HepG2 (cell line): ENCODE results near the gene LURAP1L. TPM values are rescaled to one million over a fixed set of nuclear protein-coding genes. Genes with fewer than 3 reads are reported as not detected.

Source experiments
- ATF7 ChIP-seq, 2 experiments: fragments of 450-650 bp in 1 of 2; sonication (generic) in 1 of 2; formaldehyde crosslinking in 1 of 2; IDR thresholded peaks; 2 replicates each; pipeline versions ENCODE4 v1.4.0 to v1.6.1; 2016 to 2020; ENCODE audit warnings: antibody characterized with exemption in 1 of 2, mild to moderate bottlenecking in 1 of 2, missing genetic modification reagents in 1 of 2
- CBX2 ChIP-seq, 2 experiments: fragments of 200-600 bp in 1 of 2; sonication (generic); formaldehyde crosslinking in 1 of 2; IDR thresholded peaks; 2 replicates each; pipeline versions ENCODE4 v1.7.0 to v1.8.1; 2018 to 2022; ENCODE audit warnings: low read depth in 2 of 2, low read length in 1 of 2, mild to moderate bottlenecking in 1 of 2, missing genetic modification reagents in 1 of 2
- ELF1 ChIP-seq: sonication (generic); formaldehyde crosslinking; IDR thresholded peaks from 2 replicates; pipeline ENCODE4 v1.4.0; 2020; ENCODE audit warnings: missing genetic modification reagents
- KDM1A ChIP-seq: IDR thresholded peaks from 2 replicates; pipeline ENCODE4 v1.6.1; 2016; ENCODE audit warnings: missing compliant biosample characterization
- KLF9 ChIP-seq: IDR thresholded peaks from 2 replicates; pipeline ENCODE4 v1.6.1; 2016; ENCODE audit warnings: low read depth
- RBM22 ChIP-seq: fragments of 200-400 bp; formaldehyde crosslinking; optimal IDR thresholded peaks from 2 replicates; pipeline ENCODE3; 2017; ENCODE audit warnings: mild to moderate bottlenecking, low read length, moderate library complexity
- SOX13 ChIP-seq, 3 experiments: fragments of 450-650 bp in 1 of 3; sonication (generic) in 1 of 3; formaldehyde crosslinking in 1 of 3; IDR thresholded peaks in 2 of 3; conservative IDR thresholded peaks in 1 of 3; 2 replicates each; pipeline versions ENCODE4 v1.5.0 to v1.6.1; 2016 to 2020; ENCODE audit warnings: antibody characterized with exemption in 1 of 3, mild to moderate bottlenecking in 1 of 3, missing compliant biosample characterization in 1 of 3, missing genetic modification reagents in 1 of 3, moderate library complexity in 1 of 3
- TMF1 ChIP-seq: sonication (generic); formaldehyde crosslinking; IDR thresholded peaks from 2 replicates; pipeline ENCODE4 v1.8.1; 2022; ENCODE audit warnings: low read depth, missing genetic modification reagents
- ZNF317 ChIP-seq: sonication (generic); formaldehyde crosslinking; IDR thresholded peaks from 2 replicates; pipeline ENCODE4 v1.5.0; 2020; ENCODE audit warnings: mild to moderate bottlenecking, missing genetic modification reagents
- ZNF34 ChIP-seq: sonication (generic); formaldehyde crosslinking; IDR thresholded peaks from 2 replicates; pipeline ENCODE4 v1.4.0; 2020; ENCODE audit warnings: mild to moderate bottlenecking, missing genetic modification reagents, borderline replicate concordance
- ZNF484 ChIP-seq: sonication (generic); formaldehyde crosslinking; IDR thresholded peaks from 2 replicates; pipeline ENCODE4 v1.5.1; 2020; ENCODE audit warnings: mild to moderate bottlenecking, low read depth, missing genetic modification reagents, borderline replicate concordance
- ZNF567 ChIP-seq: sonication (generic); formaldehyde crosslinking; IDR thresholded peaks from 2 replicates; pipeline ENCODE4 v1.8.1; 2023; ENCODE audit warnings: mild to moderate bottlenecking, missing genetic modification reagents, borderline replicate concordance
- ZNF777 ChIP-seq: sonication (generic); formaldehyde crosslinking; IDR thresholded peaks from 2 replicates; pipeline ENCODE4 v1.4.0; 2020; ENCODE audit warnings: missing genetic modification reagents
- polyA plus RNA-seq, 8 experiments: library from polyadenylated mRNA; depleted of rRNA in 3 of 8; stranded (reverse) in 7 of 8; unstranded in 1 of 8; fragments of >200 nt; fragmentation: Illumina TruSeq in 4 of 8; extraction: Trizol in 4 of 8; gene quantifications; 2 replicates each; pipeline versions ENCODE4 v1.2.1 to v1.2.3, GENCODE V29; 2011 to 2016; ENCODE audit warnings: low read depth in 4 of 8, missing spikeins in 1 of 8, mixed read lengths in 1 of 8; ENCODE audit not compliant: insufficient read depth in 1 of 8
- total RNA-seq, 5 experiments: library from RNA; depleted of rRNA; stranded (reverse); fragments of >200 nt; fragmentation: Illumina TruSeq; extraction: Trizol; gene quantifications; 2 replicates each; pipeline ENCODE4 v1.2.3, GENCODE V29; 2016; ENCODE audit warnings: low read depth in 1 of 5
- TF ChIP-seq, protein P1 (sequence below): sonication (generic); formaldehyde crosslinking; IDR thresholded peaks from 2 replicates; pipeline ENCODE4 v1.4.0; 2020; ENCODE audit warnings: mild to moderate bottlenecking, missing genetic modification reagents, borderline replicate concordance
- TF ChIP-seq, protein P2 (sequence below): sonication (generic); formaldehyde crosslinking; IDR thresholded peaks from 2 replicates; pipeline ENCODE4 v1.8.0; 2023; ENCODE audit warnings: mild to moderate bottlenecking, missing genetic modification reagents
- TF ChIP-seq, protein P3 (sequence below): IDR thresholded peaks from 2 replicates; pipeline ENCODE4 v1.6.1; 2016; ENCODE audit warnings: missing compliant biosample characterization, missing genetic modification reagents, borderline replicate concordance
- TF ChIP-seq, protein P4 (sequence below): sonication (generic); formaldehyde crosslinking; IDR thresholded peaks from 2 replicates; pipeline ENCODE4 v1.5.0; 2020; ENCODE audit warnings: mild to moderate bottlenecking, missing genetic modification reagents, moderate library complexity
- TF ChIP-seq, protein P5 (sequence below): conservative IDR thresholded peaks from 2 replicates; pipeline ENCODE4 v1.6.1; 2018; ENCODE audit warnings: missing genetic modification reagents

LURAP1L gene
- total and polyA plus RNA-seq, 2 of the 13 experiments (the other 11 are each of a cell fraction or from before 2014, with no cell fraction given) = 6.7 to 16.6 TPM

DNA sequence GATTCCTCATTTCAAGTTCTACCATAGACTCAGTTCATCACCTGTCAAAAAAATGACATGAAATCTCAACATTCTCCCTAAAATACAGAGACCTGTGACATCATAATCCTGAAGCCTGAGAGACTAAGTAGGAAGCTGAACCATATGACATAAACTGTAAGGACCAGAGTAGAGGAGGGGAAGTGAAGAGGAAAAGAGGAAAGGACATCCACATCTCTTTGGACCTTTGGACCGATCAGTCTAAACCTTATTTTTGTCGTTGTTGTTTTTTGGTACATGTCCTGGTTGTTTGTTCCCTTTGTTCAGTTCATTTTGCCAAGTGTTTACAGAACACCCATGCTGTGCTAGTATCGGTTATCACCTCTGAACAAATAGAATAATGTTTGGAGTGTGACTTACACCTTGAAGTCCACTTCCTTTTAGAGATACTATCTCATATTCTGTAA is 41.9 kb downstream of the LURAP1L start (continued):
- TF ChIP-seq, protein P1, sequence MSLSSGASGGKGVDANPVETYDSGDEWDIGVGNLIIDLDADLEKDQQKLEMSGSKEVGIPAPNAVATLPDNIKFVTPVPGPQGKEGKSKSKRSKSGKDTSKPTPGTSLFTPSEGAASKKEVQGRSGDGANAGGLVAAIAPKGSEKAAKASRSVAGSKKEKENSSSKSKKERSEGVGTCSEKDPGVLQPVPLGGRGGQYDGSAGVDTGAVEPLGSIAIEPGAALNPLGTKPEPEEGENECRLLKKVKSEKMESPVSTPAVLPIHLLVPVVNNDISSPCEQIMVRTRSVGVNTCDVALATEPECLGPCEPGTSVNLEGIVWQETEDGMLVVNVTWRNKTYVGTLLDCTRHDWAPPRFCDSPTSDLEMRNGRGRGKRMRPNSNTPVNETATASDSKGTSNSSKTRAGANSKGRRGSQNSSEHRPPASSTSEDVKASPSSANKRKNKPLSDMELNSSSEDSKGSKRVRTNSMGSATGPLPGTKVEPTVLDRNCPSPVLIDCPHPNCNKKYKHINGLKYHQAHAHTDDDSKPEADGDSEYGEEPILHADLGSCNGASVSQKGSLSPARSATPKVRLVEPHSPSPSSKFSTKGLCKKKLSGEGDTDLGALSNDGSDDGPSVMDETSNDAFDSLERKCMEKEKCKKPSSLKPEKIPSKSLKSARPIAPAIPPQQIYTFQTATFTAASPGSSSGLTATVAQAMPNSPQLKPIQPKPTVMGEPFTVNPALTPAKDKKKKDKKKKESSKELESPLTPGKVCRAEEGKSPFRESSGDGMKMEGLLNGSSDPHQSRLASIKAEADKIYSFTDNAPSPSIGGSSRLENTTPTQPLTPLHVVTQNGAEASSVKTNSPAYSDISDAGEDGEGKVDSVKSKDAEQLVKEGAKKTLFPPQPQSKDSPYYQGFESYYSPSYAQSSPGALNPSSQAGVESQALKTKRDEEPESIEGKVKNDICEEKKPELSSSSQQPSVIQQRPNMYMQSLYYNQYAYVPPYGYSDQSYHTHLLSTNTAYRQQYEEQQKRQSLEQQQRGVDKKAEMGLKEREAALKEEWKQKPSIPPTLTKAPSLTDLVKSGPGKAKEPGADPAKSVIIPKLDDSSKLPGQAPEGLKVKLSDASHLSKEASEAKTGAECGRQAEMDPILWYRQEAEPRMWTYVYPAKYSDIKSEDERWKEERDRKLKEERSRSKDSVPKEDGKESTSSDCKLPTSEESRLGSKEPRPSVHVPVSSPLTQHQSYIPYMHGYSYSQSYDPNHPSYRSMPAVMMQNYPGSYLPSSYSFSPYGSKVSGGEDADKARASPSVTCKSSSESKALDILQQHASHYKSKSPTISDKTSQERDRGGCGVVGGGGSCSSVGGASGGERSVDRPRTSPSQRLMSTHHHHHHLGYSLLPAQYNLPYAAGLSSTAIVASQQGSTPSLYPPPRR (CRISPR knock-in tag) = peak; percentile 88
- TF ChIP-seq ZNF317 (CRISPR knock-in tag) (no peak), ATF7 (IDR thresholded peaks at IDR 0.05) (peak; percentile 26; the same call in 1 of the 2 replicates), ATF7 (CRISPR knock-in tag; IDR thresholded peaks at IDR 0.05) (no peak), KLF9 (no peak), KDM1A (CRISPR knock-in tag) (peak; percentile 62; the same call in 1 of the 2 replicates), ZNF567 (CRISPR knock-in tag) (no peak), RBM22 (no peak), ZNF484 (CRISPR knock-in tag) (no peak), ZNF777 (CRISPR knock-in tag) (no peak), SOX13 (IDR thresholded peaks at IDR 0.05) (peak; percentile 92), SOX13 (CRISPR knock-in tag; conservative IDR thresholded peaks at IDR 0.05 in 1 of 2, IDR thresholded peaks at IDR 0.05 in 1 of 2) (peak in 1 of 2 experiments; percentile 98; a peak in 2 of 4 replicates), CBX2 (IDR thresholded peaks at IDR 0.05; ENCODE audit: low read depth, low read length) (no peak), CBX2 (CRISPR knock-in tag; IDR thresholded peaks at IDR 0.05; ENCODE audit: low read depth) (no peak), ELF1 (CRISPR knock-in tag) (no peak), ZNF34 (no peak), TMF1 (CRISPR knock-in tag) (no peak)
- TF ChIP-seq, protein P2, sequence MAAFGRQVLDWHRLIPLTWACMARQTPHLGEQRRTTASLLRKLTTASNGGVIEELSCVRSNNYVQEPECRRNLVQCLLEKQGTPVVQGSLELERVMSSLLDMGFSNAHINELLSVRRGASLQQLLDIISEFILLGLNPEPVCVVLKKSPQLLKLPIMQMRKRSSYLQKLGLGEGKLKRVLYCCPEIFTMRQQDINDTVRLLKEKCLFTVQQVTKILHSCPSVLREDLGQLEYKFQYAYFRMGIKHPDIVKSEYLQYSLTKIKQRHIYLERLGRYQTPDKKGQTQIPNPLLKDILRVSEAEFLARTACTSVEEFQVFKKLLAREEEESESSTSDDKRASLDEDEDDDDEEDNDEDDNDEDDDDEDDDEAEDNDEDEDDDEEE = no peak
- TF ChIP-seq, protein P3, sequence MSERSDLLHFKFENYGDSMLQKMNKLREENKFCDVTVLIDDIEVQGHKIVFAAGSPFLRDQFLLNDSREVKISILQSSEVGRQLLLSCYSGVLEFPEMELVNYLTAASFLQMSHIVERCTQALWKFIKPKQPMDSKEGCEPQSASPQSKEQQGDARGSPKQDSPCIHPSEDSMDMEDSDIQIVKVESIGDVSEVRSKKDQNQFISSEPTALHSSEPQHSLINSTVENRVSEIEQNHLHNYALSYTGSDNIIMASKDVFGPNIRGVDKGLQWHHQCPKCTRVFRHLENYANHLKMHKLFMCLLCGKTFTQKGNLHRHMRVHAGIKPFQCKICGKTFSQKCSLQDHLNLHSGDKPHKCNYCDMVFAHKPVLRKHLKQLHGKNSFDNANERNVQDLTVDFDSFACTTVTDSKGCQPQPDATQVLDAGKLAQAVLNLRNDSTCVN = no peak
- TF ChIP-seq, protein P4, sequence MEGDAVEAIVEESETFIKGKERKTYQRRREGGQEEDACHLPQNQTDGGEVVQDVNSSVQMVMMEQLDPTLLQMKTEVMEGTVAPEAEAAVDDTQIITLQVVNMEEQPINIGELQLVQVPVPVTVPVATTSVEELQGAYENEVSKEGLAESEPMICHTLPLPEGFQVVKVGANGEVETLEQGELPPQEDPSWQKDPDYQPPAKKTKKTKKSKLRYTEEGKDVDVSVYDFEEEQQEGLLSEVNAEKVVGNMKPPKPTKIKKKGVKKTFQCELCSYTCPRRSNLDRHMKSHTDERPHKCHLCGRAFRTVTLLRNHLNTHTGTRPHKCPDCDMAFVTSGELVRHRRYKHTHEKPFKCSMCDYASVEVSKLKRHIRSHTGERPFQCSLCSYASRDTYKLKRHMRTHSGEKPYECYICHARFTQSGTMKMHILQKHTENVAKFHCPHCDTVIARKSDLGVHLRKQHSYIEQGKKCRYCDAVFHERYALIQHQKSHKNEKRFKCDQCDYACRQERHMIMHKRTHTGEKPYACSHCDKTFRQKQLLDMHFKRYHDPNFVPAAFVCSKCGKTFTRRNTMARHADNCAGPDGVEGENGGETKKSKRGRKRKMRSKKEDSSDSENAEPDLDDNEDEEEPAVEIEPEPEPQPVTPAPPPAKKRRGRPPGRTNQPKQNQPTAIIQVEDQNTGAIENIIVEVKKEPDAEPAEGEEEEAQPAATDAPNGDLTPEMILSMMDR = no peak
- TF ChIP-seq, protein P5, sequence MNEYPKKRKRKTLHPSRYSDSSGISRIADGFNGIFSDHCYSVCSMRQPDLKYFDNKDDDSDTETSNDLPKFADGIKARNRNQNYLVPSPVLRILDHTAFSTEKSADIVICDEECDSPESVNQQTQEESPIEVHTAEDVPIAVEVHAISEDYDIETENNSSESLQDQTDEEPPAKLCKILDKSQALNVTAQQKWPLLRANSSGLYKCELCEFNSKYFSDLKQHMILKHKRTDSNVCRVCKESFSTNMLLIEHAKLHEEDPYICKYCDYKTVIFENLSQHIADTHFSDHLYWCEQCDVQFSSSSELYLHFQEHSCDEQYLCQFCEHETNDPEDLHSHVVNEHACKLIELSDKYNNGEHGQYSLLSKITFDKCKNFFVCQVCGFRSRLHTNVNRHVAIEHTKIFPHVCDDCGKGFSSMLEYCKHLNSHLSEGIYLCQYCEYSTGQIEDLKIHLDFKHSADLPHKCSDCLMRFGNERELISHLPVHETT = no peak
